ENCODE results near the gene CPEB4. TPM values are rescaled to one million over a fixed set of nuclear protein-coding genes. Genes with fewer than 3 reads are reported as not detected.

Gene CPEB4
- total and polyA plus RNA-seq, 9 of the 15 experiments (the other 6 are each of a cell fraction or from before 2014, with no cell fraction given): 7.4 to 21.3 (median 12.4) TPM

- TF ChIP-seq PBX2 (CRISPR knock-in tag; IDR thresholded peaks at IDR 0.05; ENCODE audit: low read depth) (no peak), PBX2 (tag; conservative IDR thresholded peaks at IDR 0.05; ENCODE audit: low read depth) (peak; percentile 36; the same call in 1 of the 2 replicates), ZBTB2 (IDR thresholded peaks at IDR 0.05) (no peak), ZNF232 (CRISPR knock-in tag; IDR thresholded peaks at IDR 0.05) (no peak), ATF3 (IDR thresholded peaks at IDR 0.05) (peak; percentile 82), ATF3 (CRISPR knock-in tag; conservative IDR thresholded peaks at IDR 0.05) (no peak), PHB2 (IDR thresholded peaks at IDR 0.05; ENCODE audit: low read depth) (no peak), BCLAF1 (IDR thresholded peaks at IDR 0.05; ENCODE audit: borderline replicate concordance in 1 of 2, control insufficient read depth in 1 of 2, low read depth in 2 of 2, low read length in 1 of 2) (no peak)
These were observed 25.7 kb downstream of the CPEB4 start (continued) for GRCh38 chr5:173913686-173914321.
